SK-N-SH (cell line): ENCODE results near the gene MSH6. TPM values are rescaled to one million over a fixed set of nuclear protein-coding genes. Genes with fewer than 3 reads are reported as not detected.

Source experiments
- CTCF ChIA-PET: fragments of 300-600, 350-600 bp; formaldehyde crosslinking; extraction: SDS; loops from one replicate; lab custom pipeline; 2021; lab: Yijun Ruan, JAX
- POLR2A ChIA-PET: fragments of 350-600 bp; sonication (Branson Sonifier 250); formaldehyde crosslinking; extraction: SDS; loops from one replicate; lab custom pipeline; 2020; ENCODE audit warnings: antibody characterized with exemption, inconsistent platforms; lab: Yijun Ruan, JAX
- DNase-seq: peaks from one replicate; pipeline ENCODE4 v3.0.0; 2012
- H2AFZ ChIP-seq: fragments of 200-600 bp; sonication (generic); 2 replicates; pipeline ENCODE4 v1.8.1; 2016; ENCODE audit warnings: antibody characterized with exemption, mild to moderate bottlenecking, low read depth
- H3F3A ChIP-seq: fragments of 200-600 bp; sonication (generic); replicated peaks from 2 replicates; pipeline ENCODE3; 2016; ENCODE audit warnings: antibody characterized with exemption, mild to moderate bottlenecking; ENCODE audit not compliant: insufficient read depth
- H3K27ac ChIP-seq, 2 experiments: fragments of 200-500 bp in 1 of 2; fragments of 200-600 bp in 1 of 2; sonication (Bioruptor generic) in 1 of 2; sonication (generic), shearing (Covaris generic) in 1 of 2; 2 replicates each; pipeline versions ENCODE4 v1.5.1 to v1.6.1; 2014 to 2016; ENCODE audit warnings: low read depth in 2 of 2, inconsistent platforms in 1 of 2, low read length in 1 of 2, mild to moderate bottlenecking in 1 of 2, mixed read lengths in 1 of 2
- H3K27me3 ChIP-seq: fragments of 200-600 bp; sonication (generic), shearing (Covaris generic); 2 replicates; pipeline ENCODE4 v1.6.1; 2016; ENCODE audit warnings: mixed run types; ENCODE audit not compliant: insufficient read depth
- H3K36me3 ChIP-seq, 2 experiments: fragments of 200-500 bp in 1 of 2; fragments of 200-600 bp in 1 of 2; sonication (Bioruptor generic) in 1 of 2; sonication (generic) in 1 of 2; replicated peaks in 1 of 2; 2 replicates each; pipeline versions ENCODE3 to v1.5.1; 2014 to 2016; ENCODE audit warnings: low read length in 1 of 2, mild to moderate bottlenecking in 1 of 2; ENCODE audit not compliant: insufficient read depth in 2 of 2, control insufficient read depth in 1 of 2
- H3K4me1 ChIP-seq, 2 experiments: fragments of 200-500 bp in 1 of 2; fragments of 200-600 bp in 1 of 2; sonication (Bioruptor generic) in 1 of 2; sonication (generic), shearing (Covaris generic) in 1 of 2; 2 replicates each; pipeline versions ENCODE4 v1.5.1 to v1.6.1; 2014 to 2016; ENCODE audit warnings: low read depth in 1 of 2, low read length in 1 of 2, mixed run types in 1 of 2; ENCODE audit not compliant: insufficient read depth in 2 of 2, control insufficient read depth in 1 of 2
- H3K4me2 ChIP-seq: fragments of 200-600 bp; sonication (generic), shearing (Covaris generic); 2 replicates; pipeline ENCODE4 v1.6.1; 2017; ENCODE audit warnings: mixed run types
- H3K4me3 ChIP-seq, 2 experiments: fragments of 200-500 bp in 1 of 2; fragments of 200-600 bp in 1 of 2; sonication (Bioruptor generic) in 1 of 2; sonication (generic), shearing (Covaris generic) in 1 of 2; 2 replicates each; pipeline versions ENCODE4 v1.5.1 to v1.8.1; 2014 to 2016; ENCODE audit warnings: low read depth in 2 of 2, inconsistent platforms in 1 of 2, low read length in 1 of 2, mild to moderate bottlenecking in 1 of 2, mixed read lengths in 1 of 2, moderate library complexity in 1 of 2
- H3K79me2 ChIP-seq: fragments of 200-600 bp; sonication (generic); 2 replicates; pipeline ENCODE4 v1.8.1; 2017; ENCODE audit warnings: mild to moderate bottlenecking; ENCODE audit not compliant: insufficient read depth
- H3K9ac ChIP-seq: fragments of 200-600 bp; sonication (generic); 2 replicates; pipeline ENCODE4 v1.6.1; 2017; ENCODE audit warnings: mixed run types
- H3K9me2 ChIP-seq: fragments of 200-600 bp; sonication (generic); 2 replicates; pipeline ENCODE4 v1.6.1; 2017; ENCODE audit warnings: mixed run types
- H3K9me3 ChIP-seq: fragments of 200-600 bp; sonication (generic); 2 replicates; pipeline ENCODE4 v1.6.1; 2017; ENCODE audit warnings: mixed run types, mild to moderate bottlenecking, moderate library complexity
- H4K20me1 ChIP-seq: fragments of 200-600 bp; sonication (generic); 2 replicates; pipeline ENCODE4 v1.6.1; 2017; ENCODE audit warnings: mild to moderate bottlenecking, mixed run types; ENCODE audit not compliant: insufficient read depth
- CHD2 ChIP-seq: fragments of 150-350 bp; IDR thresholded peaks from 2 replicates; pipeline ENCODE4 v1.6.1; 2018; ENCODE audit warnings: low read length; ENCODE audit not compliant: partially characterized antibody
- FOSL2 ChIP-seq: IDR thresholded peaks from 2 replicates; pipeline ENCODE4 v1.4.0; 2012; ENCODE audit warnings: low read depth, mild to moderate bottlenecking, moderate library complexity, borderline replicate concordance
- FOXJ3 ChIP-seq: sonication (generic); formaldehyde crosslinking; IDR thresholded peaks from 2 replicates; pipeline ENCODE4 v1.5.1; 2020; ENCODE audit warnings: mild to moderate bottlenecking, missing genetic modification reagents
- FOXM1 ChIP-seq: IDR thresholded peaks from 2 replicates; pipeline ENCODE4 v1.4.0; 2012; ENCODE audit warnings: low read depth, mild to moderate bottlenecking
- GATA2 ChIP-seq: sonication (generic); formaldehyde crosslinking; IDR thresholded peaks from 2 replicates; pipeline ENCODE4 v1.5.0; 2020; ENCODE audit warnings: mild to moderate bottlenecking, missing genetic modification reagents
- POLR2AphosphoS5 ChIP-seq: IDR thresholded peaks from 2 replicates; pipeline ENCODE4 v1.6.1; 2012; ENCODE audit warnings: low read depth, low read length
- RAD21 ChIP-seq: IDR thresholded peaks from 2 replicates; pipeline ENCODE4 v1.6.1; 2012; ENCODE audit warnings: mild to moderate bottlenecking, low read length
- TAF1 ChIP-seq: IDR thresholded peaks from 2 replicates; pipeline ENCODE4 v1.6.1; 2012; ENCODE audit warnings: low read depth, mild to moderate bottlenecking, low read length, moderate library complexity, borderline replicate concordance
- TCF12 ChIP-seq: IDR thresholded peaks from 2 replicates; pipeline ENCODE4 v1.4.0; 2012
- TEAD4 ChIP-seq: IDR thresholded peaks from 2 replicates; pipeline ENCODE4 v1.4.0; 2012; ENCODE audit warnings: mild to moderate bottlenecking, borderline replicate concordance; ENCODE audit not compliant: insufficient read depth
- YY1 ChIP-seq: IDR thresholded peaks from 2 replicates; pipeline ENCODE4 v1.4.0; 2012; ENCODE audit warnings: low read depth, mild to moderate bottlenecking
- WGBS: methylation state at CpG from one replicate; pipeline ENCODE4 v1.1.6; 2017; ENCODE audit warnings: low lambda C conversion rate; 5-methylcytosine and 5-hydroxymethylcytosine counted together
- polyA plus RNA-seq, 3 experiments: library from polyadenylated mRNA; depleted of rRNA; stranded (reverse); fragments of >200 nt; gene quantifications; 2 replicates each; pipeline ENCODE4 v1.2.3, GENCODE V29; 2012
- TF ChIP-seq, protein P1 (sequence below): IDR thresholded peaks from 2 replicates; pipeline ENCODE4 v1.6.1; 2012; ENCODE audit warnings: mild to moderate bottlenecking, low read depth, low read length, moderate library complexity
- TF ChIP-seq, protein P2 (sequence below): IDR thresholded peaks from 2 replicates; pipeline ENCODE4 v1.4.0; 2012; ENCODE audit warnings: low read depth, borderline replicate concordance
- TF ChIP-seq, protein P3 (sequence below): fragments of 150-350 bp; IDR thresholded peaks from 2 replicates; pipeline ENCODE4 v1.6.1; 2017; ENCODE audit warnings: antibody characterized with exemption, low read length, low read depth, borderline replicate concordance

Gene MSH6
- polyA plus RNA-seq, 1 of the 3 experiments (the other 2 are of a cell fraction), result 16.4 TPM

DNA sequence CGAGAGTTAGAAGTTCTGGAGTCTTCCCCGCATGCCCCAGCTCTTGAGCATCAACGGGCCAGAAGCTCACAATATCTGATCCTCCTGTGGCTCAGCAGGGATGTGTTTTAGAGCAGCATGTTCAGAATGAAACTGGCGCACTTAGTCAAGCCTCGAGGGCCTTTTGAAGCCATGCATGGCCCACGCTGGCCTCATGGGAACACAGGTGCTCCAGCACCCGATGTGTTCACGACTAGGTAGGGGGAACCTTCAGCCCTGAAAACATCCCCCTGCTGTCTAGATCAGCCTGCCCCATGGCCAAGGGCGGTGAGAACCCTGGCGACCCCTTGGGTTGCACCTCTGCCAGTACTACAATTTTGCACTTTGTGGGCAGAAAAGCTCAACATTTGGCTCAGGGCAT, 32.8 kb downstream of the MSH6 start:
- H4K20me1 ChIP-seq, result no peaks in the 10 kb centered on the region
- H3K9me2 ChIP-seq, result no peaks in the 10 kb centered on the region
- CTCF ChIA-PET, result interaction anchor here (1.1 kb wide), 1 partner anchor 10 kb away, joined by 3 read pairs; no protein-coding TSS in a partner anchor
- peaks cover 73 to 90% of the 10 kb centered on the region in 2 experiments for H3K36me3 ChIP-seq
- H3K27ac ChIP-seq, result no peak overlapping the region
- H3K4me1 ChIP-seq, result no peaks in the 10 kb centered on the region
- 90% methylated on average over 8 of the region's 10 CpGs for WGBS
- no peak for TF ChIP-seq POLR2AphosphoS5
- TF ChIP-seq FOSL2, result no peak
- no peak for TF ChIP-seq RAD21
- no peak for TF ChIP-seq YY1
- TF ChIP-seq, protein P1, sequence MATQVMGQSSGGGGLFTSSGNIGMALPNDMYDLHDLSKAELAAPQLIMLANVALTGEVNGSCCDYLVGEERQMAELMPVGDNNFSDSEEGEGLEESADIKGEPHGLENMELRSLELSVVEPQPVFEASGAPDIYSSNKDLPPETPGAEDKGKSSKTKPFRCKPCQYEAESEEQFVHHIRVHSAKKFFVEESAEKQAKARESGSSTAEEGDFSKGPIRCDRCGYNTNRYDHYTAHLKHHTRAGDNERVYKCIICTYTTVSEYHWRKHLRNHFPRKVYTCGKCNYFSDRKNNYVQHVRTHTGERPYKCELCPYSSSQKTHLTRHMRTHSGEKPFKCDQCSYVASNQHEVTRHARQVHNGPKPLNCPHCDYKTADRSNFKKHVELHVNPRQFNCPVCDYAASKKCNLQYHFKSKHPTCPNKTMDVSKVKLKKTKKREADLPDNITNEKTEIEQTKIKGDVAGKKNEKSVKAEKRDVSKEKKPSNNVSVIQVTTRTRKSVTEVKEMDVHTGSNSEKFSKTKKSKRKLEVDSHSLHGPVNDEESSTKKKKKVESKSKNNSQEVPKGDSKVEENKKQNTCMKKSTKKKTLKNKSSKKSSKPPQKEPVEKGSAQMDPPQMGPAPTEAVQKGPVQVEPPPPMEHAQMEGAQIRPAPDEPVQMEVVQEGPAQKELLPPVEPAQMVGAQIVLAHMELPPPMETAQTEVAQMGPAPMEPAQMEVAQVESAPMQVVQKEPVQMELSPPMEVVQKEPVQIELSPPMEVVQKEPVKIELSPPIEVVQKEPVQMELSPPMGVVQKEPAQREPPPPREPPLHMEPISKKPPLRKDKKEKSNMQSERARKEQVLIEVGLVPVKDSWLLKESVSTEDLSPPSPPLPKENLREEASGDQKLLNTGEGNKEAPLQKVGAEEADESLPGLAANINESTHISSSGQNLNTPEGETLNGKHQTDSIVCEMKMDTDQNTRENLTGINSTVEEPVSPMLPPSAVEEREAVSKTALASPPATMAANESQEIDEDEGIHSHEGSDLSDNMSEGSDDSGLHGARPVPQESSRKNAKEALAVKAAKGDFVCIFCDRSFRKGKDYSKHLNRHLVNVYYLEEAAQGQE, result no peak
- no peak for TF ChIP-seq TCF12
- no peak for TF ChIP-seq GATA2 (CRISPR knock-in tag)
- TF ChIP-seq, protein P2, sequence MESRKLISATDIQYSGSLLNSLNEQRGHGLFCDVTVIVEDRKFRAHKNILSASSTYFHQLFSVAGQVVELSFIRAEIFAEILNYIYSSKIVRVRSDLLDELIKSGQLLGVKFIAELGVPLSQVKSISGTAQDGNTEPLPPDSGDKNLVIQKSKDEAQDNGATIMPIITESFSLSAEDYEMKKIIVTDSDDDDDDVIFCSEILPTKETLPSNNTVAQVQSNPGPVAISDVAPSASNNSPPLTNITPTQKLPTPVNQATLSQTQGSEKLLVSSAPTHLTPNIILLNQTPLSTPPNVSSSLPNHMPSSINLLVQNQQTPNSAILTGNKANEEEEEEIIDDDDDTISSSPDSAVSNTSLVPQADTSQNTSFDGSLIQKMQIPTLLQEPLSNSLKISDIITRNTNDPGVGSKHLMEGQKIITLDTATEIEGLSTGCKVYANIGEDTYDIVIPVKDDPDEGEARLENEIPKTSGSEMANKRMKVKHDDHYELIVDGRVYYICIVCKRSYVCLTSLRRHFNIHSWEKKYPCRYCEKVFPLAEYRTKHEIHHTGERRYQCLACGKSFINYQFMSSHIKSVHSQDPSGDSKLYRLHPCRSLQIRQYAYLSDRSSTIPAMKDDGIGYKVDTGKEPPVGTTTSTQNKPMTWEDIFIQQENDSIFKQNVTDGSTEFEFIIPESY, result no peak
- TF ChIP-seq CHD2, result no peak
- TF ChIP-seq TEAD4, result no peak
- no peak for TF ChIP-seq FOXM1
- no peak for TF ChIP-seq FOXJ3
- no peaks in the 10 kb centered on the region for H3K27me3 ChIP-seq
- POLR2A ChIA-PET, result no interaction called here
- no peak for DNase-seq
- H3K79me2 ChIP-seq, result no peaks in the 10 kb centered on the region
- no peak overlapping the region for H3K4me2 ChIP-seq
- peaks cover 20% of the 10 kb centered on the region for H3F3A ChIP-seq
- no peak overlapping the region for H3K9ac ChIP-seq
- H3K4me3 ChIP-seq, result no peak overlapping the region
- no peak overlapping the region for H2AFZ ChIP-seq
- no peaks in the 10 kb centered on the region for H3K9me3 ChIP-seq

DNA sequence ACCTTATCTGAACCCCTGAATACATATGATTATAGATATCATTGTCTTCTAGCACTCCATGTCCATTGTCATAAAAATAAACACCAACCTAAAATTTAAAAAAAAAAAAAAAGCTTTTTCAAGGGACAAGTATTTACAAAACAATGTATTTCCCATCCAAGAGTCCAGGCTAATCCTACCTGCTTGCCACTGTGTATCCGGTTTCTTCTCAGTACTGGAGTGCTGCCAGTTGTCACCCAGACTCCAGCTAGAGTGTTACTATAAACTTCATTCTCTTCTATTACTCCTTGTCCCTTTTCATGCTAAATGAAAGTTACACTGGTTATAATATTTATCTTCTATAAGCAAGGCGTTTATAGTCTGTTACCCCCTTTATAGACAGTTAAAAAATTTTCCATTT, 35.8 kb downstream of the MSH6 start:
- ChIA-PET POLR2A (interaction anchor here (0.6 kb wide), 1 partner anchor 23 kb away, joined by 3 read pairs; no protein-coding TSS in a partner anchor), CTCF (interaction anchor here (0.7 to 1.3 kb wide), 3 partner anchors 8 to 288 kb away, joined by 3 to 4 read pairs (median 3); no protein-coding TSS in a partner anchor)
- Histone ChIP-seq H2AFZ (no peak overlapping the region), H3K4me1 (no peaks in the 10 kb centered on the region), H3K4me3 (no peak overlapping the region), H3K27me3 (no peaks in the 10 kb centered on the region), H3K4me2 (no peak overlapping the region), H3K27ac (no peak overlapping the region), H3K9ac (no peak overlapping the region), H3K9me3 (no peaks in the 10 kb centered on the region), H4K20me1 (no peaks in the 10 kb centered on the region), H3K79me2 (no peaks in the 10 kb centered on the region; the same call in 1 of the 2 replicates), H3K9me2 (no peaks in the 10 kb centered on the region), H3K36me3 (peaks cover 73 to 87% of the 10 kb centered on the region in 2 experiments), H3F3A (peaks cover 8% of the 10 kb centered on the region)
- WGBS, result 94% methylated on average over 2 of the region's 2 CpGs
- no peak for DNase-seq
- no peak for TF ChIP-seq FOXJ3
- TF ChIP-seq, protein P1, result no peak
- TF ChIP-seq TAF1, result no peak
- TF ChIP-seq, protein P3, sequence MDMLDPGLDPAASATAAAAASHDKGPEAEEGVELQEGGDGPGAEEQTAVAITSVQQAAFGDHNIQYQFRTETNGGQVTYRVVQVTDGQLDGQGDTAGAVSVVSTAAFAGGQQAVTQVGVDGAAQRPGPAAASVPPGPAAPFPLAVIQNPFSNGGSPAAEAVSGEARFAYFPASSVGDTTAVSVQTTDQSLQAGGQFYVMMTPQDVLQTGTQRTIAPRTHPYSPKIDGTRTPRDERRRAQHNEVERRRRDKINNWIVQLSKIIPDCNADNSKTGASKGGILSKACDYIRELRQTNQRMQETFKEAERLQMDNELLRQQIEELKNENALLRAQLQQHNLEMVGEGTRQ, result no peak
